ENCODE measurements around the gene CASTOR1. TPM values are rescaled to one million over a fixed set of nuclear protein-coding genes. Genes with fewer than 3 reads are reported as not detected.

Gene CASTOR1
- total RNA-seq, 2 experiments from 2014 or later = 4.5 to 9.1 TPM

DNA sequence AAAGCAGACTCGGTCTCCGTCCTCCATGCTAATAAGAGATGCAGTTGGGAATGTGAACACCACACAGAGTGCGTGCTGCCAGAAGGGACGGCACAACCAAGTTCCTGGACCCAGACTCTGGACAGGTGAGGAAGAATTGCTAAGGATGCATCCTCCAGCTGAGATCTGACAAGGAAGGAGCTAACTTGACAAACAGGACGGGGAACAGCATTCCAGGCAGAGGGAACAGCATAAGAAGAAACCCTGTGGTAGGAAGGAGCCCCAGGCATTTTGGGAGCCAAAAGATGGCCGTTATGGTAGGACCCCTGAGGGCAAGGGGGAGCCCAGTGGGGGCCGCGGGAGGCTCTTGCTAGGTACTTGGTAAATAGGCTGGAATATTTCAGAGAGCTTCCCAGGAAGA lies 28.6 kb downstream of the CASTOR1 start:
- no peak overlapping the region for H3K4me3 ChIP-seq (ENCODE audit: low read depth, low read length, poor library complexity, severe bottlenecking)
- TF ChIP-seq CTCF (conservative IDR thresholded peaks at IDR 0.05; ENCODE audit: low read length) = no peak
- TF ChIP-seq EZH2phosphoT487 (IDR thresholded peaks at IDR 0.05; ENCODE audit: borderline replicate concordance, low read depth, low read length) = no peak
- intact Hi-C loops (cut with micrococcal nuclease; ENCODE audit: unreplicated experiment) = no loop called here
- no peaks in the 10 kb centered on the region for H3K9me3 ChIP-seq (ENCODE audit: low read length)
- no peak overlapping the region for H3K4me2 ChIP-seq (ENCODE audit: low read length)
- H3K4me1 ChIP-seq (ENCODE audit: insufficient read depth, low read length, poor library complexity, severe bottlenecking) = peaks cover 10% of the 10 kb centered on the region
- H3K9me2 ChIP-seq (ENCODE audit: insufficient read depth, low read length) = no peaks in the 10 kb centered on the region
- H3K79me2 ChIP-seq (ENCODE audit: insufficient read depth, low read depth, low read length) = no peaks in the 10 kb centered on the region
- no TSS peak for BruUV-seq (replicated peaks)
- no peaks in the 10 kb centered on the region for H4K20me1 ChIP-seq (ENCODE audit: insufficient read depth, low read length)
- CTCF ChIA-PET (ENCODE audit: unreplicated experiment) = no interaction called here
- no peak overlapping the region for H3K27ac ChIP-seq (ENCODE audit: low read depth, low read length, poor library complexity, severe bottlenecking)
- no peak overlapping the region for H2AFZ ChIP-seq (ENCODE audit: low read length)
- POLR2A ChIA-PET = no interaction called here
- DNase-seq (ENCODE audit: low spot score) = no peak
- no peaks in the 10 kb centered on the region for H3K36me3 ChIP-seq (ENCODE audit: insufficient read depth, low read length)

DNA sequence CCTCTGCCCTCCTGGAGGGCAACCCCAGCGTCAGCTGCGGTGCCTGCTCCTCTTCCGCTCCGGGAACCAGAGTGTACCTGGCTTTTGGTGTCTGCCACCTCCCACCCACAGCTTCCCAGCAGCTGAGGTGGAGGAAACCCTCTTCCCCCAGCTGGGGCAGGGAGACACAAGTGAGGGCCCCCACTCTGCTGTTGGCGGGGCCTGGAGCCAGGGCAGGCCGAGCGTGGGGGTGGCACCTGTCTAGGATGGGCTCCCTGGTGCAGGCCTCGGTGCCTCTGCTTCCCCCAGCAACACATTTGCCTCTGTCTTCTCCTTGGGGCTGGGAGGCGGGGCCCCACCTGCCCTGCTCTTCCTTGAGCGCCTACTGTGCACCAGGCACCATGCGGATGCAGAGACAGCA lies 29.0 kb downstream of the CASTOR1 start:
- no peak overlapping the region for H3K4me2 ChIP-seq (ENCODE audit: low read length)
- BruUV-seq (replicated peaks) = no TSS peak
- TF ChIP-seq CTCF (conservative IDR thresholded peaks at IDR 0.05; ENCODE audit: low read length) = no peak
- TF ChIP-seq EZH2phosphoT487 (IDR thresholded peaks at IDR 0.05; ENCODE audit: borderline replicate concordance, low read depth, low read length) = no peak
- no peak overlapping the region for H3K27ac ChIP-seq (ENCODE audit: low read depth, low read length, poor library complexity, severe bottlenecking)
- no peaks in the 10 kb centered on the region for H3K9me3 ChIP-seq (ENCODE audit: low read length)
- H4K20me1 ChIP-seq (ENCODE audit: insufficient read depth, low read length) = no peaks in the 10 kb centered on the region
- ChIA-PET POLR2A (no interaction called here), CTCF (ENCODE audit: unreplicated experiment) (no interaction called here)
- no peaks in the 10 kb centered on the region for H3K36me3 ChIP-seq (ENCODE audit: insufficient read depth, low read length)
- H2AFZ ChIP-seq (ENCODE audit: low read length) = no peak overlapping the region
- H3K4me3 ChIP-seq (ENCODE audit: low read depth, low read length, poor library complexity, severe bottlenecking) = no peak overlapping the region
- no peaks in the 10 kb centered on the region for H3K9me2 ChIP-seq (ENCODE audit: insufficient read depth, low read length)
- intact Hi-C loops (cut with micrococcal nuclease; ENCODE audit: unreplicated experiment) = no loop called here
- no peaks in the 10 kb centered on the region for H3K79me2 ChIP-seq (ENCODE audit: insufficient read depth, low read depth, low read length)
- DNase-seq (ENCODE audit: low spot score) = no peak
- peaks cover 6% of the 10 kb centered on the region for H3K4me1 ChIP-seq (ENCODE audit: insufficient read depth, low read length, poor library complexity, severe bottlenecking)

DNA sequence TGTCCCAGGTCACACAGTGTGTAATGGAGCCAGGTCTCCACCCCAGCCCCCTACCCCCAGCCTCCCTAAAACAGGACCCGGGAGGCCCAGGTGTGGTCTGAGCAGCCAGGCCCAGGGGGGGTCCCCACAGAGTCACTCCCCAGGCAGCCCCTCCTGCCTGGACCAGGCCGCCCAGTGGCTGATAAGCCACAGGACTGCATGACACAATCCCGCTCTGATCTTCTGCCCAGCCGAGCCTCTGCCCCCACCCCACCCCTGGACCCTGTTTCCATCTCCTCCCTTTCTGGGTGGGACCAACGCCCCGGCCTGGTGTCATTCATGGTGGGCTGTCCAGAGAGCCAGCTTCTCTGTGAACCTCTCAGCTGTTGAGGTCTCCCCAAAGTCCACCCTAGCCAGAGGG lies 35.0 kb downstream of the CASTOR1 start:
- TF ChIP-seq EZH2phosphoT487 (IDR thresholded peaks at IDR 0.05; ENCODE audit: borderline replicate concordance, low read depth, low read length) (no peak), CTCF (conservative IDR thresholded peaks at IDR 0.05; ENCODE audit: low read length) (no peak)
- no peaks in the 10 kb centered on the region for H3K79me2 ChIP-seq (ENCODE audit: insufficient read depth, low read depth, low read length)
- ChIA-PET POLR2A (interaction anchor here (0.6 kb wide), 1 partner anchor 647 kb away, joined by 3 read pairs; no protein-coding TSS in a partner anchor), CTCF (ENCODE audit: unreplicated experiment) (interaction anchor here (1.4 kb wide), 1 partner anchor 9 kb away, joined by 3 read pairs; no protein-coding TSS in a partner anchor)
- no peaks in the 10 kb centered on the region for H3K9me3 ChIP-seq (ENCODE audit: low read length)
- H3K9me2 ChIP-seq (ENCODE audit: insufficient read depth, low read length) = no peaks in the 10 kb centered on the region
- intact Hi-C loops (cut with micrococcal nuclease; ENCODE audit: unreplicated experiment) = no loop called here
- H3K4me1 ChIP-seq (ENCODE audit: insufficient read depth, low read length, poor library complexity, severe bottlenecking) = no peaks in the 10 kb centered on the region
- no peak for DNase-seq (ENCODE audit: low spot score)
- H3K27ac ChIP-seq (ENCODE audit: low read depth, low read length, poor library complexity, severe bottlenecking) = no peak overlapping the region
- no peak overlapping the region for H2AFZ ChIP-seq (ENCODE audit: low read length)
- no TSS peak for BruUV-seq (replicated peaks)
- no peak overlapping the region for H3K4me3 ChIP-seq (ENCODE audit: low read depth, low read length, poor library complexity, severe bottlenecking)
- no peaks in the 10 kb centered on the region for H3K36me3 ChIP-seq (ENCODE audit: insufficient read depth, low read length)
- H3K4me2 ChIP-seq (ENCODE audit: low read length) = no peak overlapping the region
- H4K20me1 ChIP-seq (ENCODE audit: insufficient read depth, low read length) = no peaks in the 10 kb centered on the region

All from OCI-LY7 (cell line).